ENCODE results near the gene IER5L.

- TF ChIP-seq RAD21 (IDR thresholded peaks at IDR 0.05) (no peak), CTCF (IDR thresholded peaks at IDR 0.05; ENCODE audit: low read depth, low read length, missing input control) (no peak), YY1 (IDR thresholded peaks at IDR 0.05) (no peak), REST (IDR thresholded peaks at IDR 0.05) (no peak), ZBTB33 (IDR thresholded peaks at IDR 0.05) (no peak), FOXA1 (IDR thresholded peaks at IDR 0.05) (no peak), HNF4A (conservative IDR thresholded peaks at IDR 0.05) (no peak), GABPA (IDR thresholded peaks at IDR 0.05 in 1 of 2, conservative IDR thresholded peaks at IDR 0.05 in 1 of 2) (no peak)
Measured at GRCh38 chr9:129150672-129151211, 27.3 kb downstream of the IER5L start.

Measured in liver (tissue), 3 donors.